ENCODE results near the gene IL1RL2.

Gene IL1RL2

GRCh38 chr2:102159295-102159694 is 27.5 kb upstream of the IL1RL2 start:
- no peak for DNase-seq

GRCh38 chr2:102166189-102166845 is 20.5 kb upstream of the IL1RL2 start:
- no peak for DNase-seq

GRCh38 chr2:102168026-102168771 is 18.6 kb upstream of the IL1RL2 start:
- no peak for DNase-seq

- DNase-seq: no peak
Observed at GRCh38 chr2:102171946-102172345, 14.9 kb upstream of the IL1RL2 start.

GRCh38 chr2:102172745-102173144 is 14.1 kb upstream of the IL1RL2 start:
- DNase-seq: no peak

GRCh38 chr2:102176172-102176571 is 10.7 kb upstream of the IL1RL2 start:
- DNase-seq: no peak

GRCh38 chr2:102177814-102178478 is 8.9 kb upstream of the IL1RL2 start:
- DNase-seq: no peak

- DNase-seq: no peak
Observed at GRCh38 chr2:102179061-102179460, 7.8 kb upstream of the IL1RL2 start.

- no peak for DNase-seq
Observed at GRCh38 chr2:102179788-102180686, 6.8 kb upstream of the IL1RL2 start.

GRCh38 chr2:102180687-102180999 is 6.2 kb upstream of the IL1RL2 start:
- DNase-seq: no peak

- no peak for DNase-seq
Observed at GRCh38 chr2:102181376-102181775, 5.4 kb upstream of the IL1RL2 start.

- no peak for DNase-seq
Observed at GRCh38 chr2:102181919-102182635, 4.7 kb upstream of the IL1RL2 start.

- DNase-seq: no peak
Observed at GRCh38 chr2:102184018-102184417, 2.8 kb upstream of the IL1RL2 start.

GRCh38 chr2:102184568-102184967 is 2.3 kb upstream of the IL1RL2 start:
- DNase-seq: no peak

GRCh38 chr2:102185347-102185746 is 1.5 kb upstream of the IL1RL2 start:
- DNase-seq: no peak

GRCh38 chr2:102187496-102188150 is 800 bp downstream of the IL1RL2 start:
- DNase-seq: no peak

- DNase-seq: no peak
Observed at GRCh38 chr2:102190430-102191107, 3.7 kb downstream of the IL1RL2 start.

GRCh38 chr2:102191501-102191900 is 4.7 kb downstream of the IL1RL2 start:
- DNase-seq: no peak

GRCh38 chr2:102193074-102193473 is 6.3 kb downstream of the IL1RL2 start:
- DNase-seq: no peak

- DNase-seq: no peak
Observed at GRCh38 chr2:102194609-102195268, 7.9 kb downstream of the IL1RL2 start.
